ENCODE measurements around the gene SERINC4. TPM values are rescaled to one million over a fixed set of nuclear protein-coding genes. Genes with fewer than 3 reads are reported as not detected.
A peak's percentile ranks its signal among the peaks of the same experiment; 100 is the strongest.
"Not testable (repeated sequence)": the region's sequence is repeated elsewhere in the genome, so short reads cannot be mapped to it uniquely, and the experiment has no call there.

SERINC4 gene
- polyA plus RNA-seq (2013), result 1.1 TPM

GRCh38 chr15:43799945-43800285, at the start of gene SERINC4:
Gene SERINC4 (minus strand): TSS chr15:43800220. CDS start chr15:43799986, 234 bp downstream.
- POLR2A ChIA-PET, result interaction anchor here (0.5 to 1.0 kb wide), 3 partner anchors 10 to 393 kb away, joined by 4 to 6 read pairs (median 6); partner anchors contain the start of gene MFAP1

GRCh38 chr15:43845421-43845820, 45.4 kb upstream of the SERINC4 start:
- Histone ChIP-seq H3K4me3 (ENCODE audit: control insufficient read depth in 1 of 7, extremely low read depth in 1 of 7, insufficient read depth in 4 of 7, low read depth in 2 of 7, low read length in 6 of 7) (no peak overlapping the region), H3K36me3 (ENCODE audit: control insufficient read depth in 4 of 4, insufficient read depth in 4 of 4, low read length in 3 of 4) (peaks cover 5 to 57% (median 14%) of the 10 kb centered on the region in 4 experiments), H3K4me1 (ENCODE audit: control extremely low read depth in 1 of 4, control insufficient read depth in 4 of 4, insufficient read depth in 4 of 4, low read length in 3 of 4) (no peaks in the 10 kb centered on the region), H3K27me3 (replicated peaks in 2 of 5; ENCODE audit: control insufficient read depth in 4 of 5, insufficient read depth in 5 of 5, low read length in 4 of 5) (no peaks in the 10 kb centered on the region), H3K9me3 (ENCODE audit: control extremely low read depth in 1 of 5, control insufficient read depth in 4 of 5, insufficient read depth in 2 of 5, low read depth in 1 of 5, low read length in 4 of 5) (no peaks in the 10 kb centered on the region), H3K27ac (ENCODE audit: insufficient read depth in 1 of 2, low read depth in 1 of 2, low read length in 2 of 2, poor library complexity in 1 of 2, severe bottlenecking in 2 of 2) (no peak overlapping the region)
- ChIA-PET CTCF (no interaction called here), POLR2A (no interaction called here)
- DNase-seq, result no peak

More at GRCh38 chr15:43799945-43800285, at the start of gene SERINC4:
- peak within 1 kb of the TSS; percentile 74 to 89 for H3K27ac ChIP-seq (ENCODE audit: insufficient read depth in 1 of 2, low read depth in 1 of 2, low read length in 2 of 2, poor library complexity in 1 of 2, severe bottlenecking in 2 of 2)
- DNase-seq, result no peak
- H3K9me3 ChIP-seq (ENCODE audit: control extremely low read depth in 1 of 5, control insufficient read depth in 4 of 5, insufficient read depth in 2 of 5, low read depth in 1 of 5, low read length in 4 of 5), result no peaks in the 10 kb centered on the region
- peak within 1 kb of the TSS; percentile 80 to 100 (median 98) for H3K4me3 ChIP-seq (ENCODE audit: control insufficient read depth in 1 of 7, extremely low read depth in 1 of 7, insufficient read depth in 4 of 7, low read depth in 2 of 7, low read length in 6 of 7)
- CTCF ChIA-PET, result interaction anchor here (1.6 kb wide), 1 partner anchor 23 kb away, joined by 6 read pairs; the partner anchor contains the start of gene ELL3
- no peaks in the 10 kb centered on the region for H3K27me3 ChIP-seq (replicated peaks in 2 of 5; ENCODE audit: control insufficient read depth in 4 of 5, insufficient read depth in 5 of 5, low read length in 4 of 5)
- WGBS (ENCODE audit: insufficient coverage), result 97% methylated on average over 8 of the region's 8 CpGs
- peaks cover 8 to 17% (median 14%) of the 10 kb centered on the region in 4 experiments for H3K4me1 ChIP-seq (ENCODE audit: control extremely low read depth in 1 of 4, control insufficient read depth in 4 of 4, insufficient read depth in 4 of 4, low read length in 3 of 4)
- peaks cover 20 to 68% (median 51%) of the 10 kb centered on the region in 4 experiments for H3K36me3 ChIP-seq (ENCODE audit: control insufficient read depth in 4 of 4, insufficient read depth in 4 of 4, low read length in 3 of 4)

GRCh38 chr15:43832485-43832884, 32.5 kb upstream of the SERINC4 start:
- DNase-seq; H3K27ac ChIP-seq (ENCODE audit: insufficient read depth in 1 of 2, low read depth in 1 of 2, low read length in 2 of 2, poor library complexity in 1 of 2, severe bottlenecking in 2 of 2); H3K4me3 ChIP-seq (ENCODE audit: control insufficient read depth in 1 of 7, extremely low read depth in 1 of 7, insufficient read depth in 4 of 7, low read depth in 2 of 7, low read length in 6 of 7); H3K9me3 ChIP-seq (ENCODE audit: control extremely low read depth in 1 of 5, control insufficient read depth in 4 of 5, insufficient read depth in 2 of 5, low read depth in 1 of 5, low read length in 4 of 5); CTCF ChIA-PET; H3K27me3 ChIP-seq (replicated peaks in 2 of 5; ENCODE audit: control insufficient read depth in 4 of 5, insufficient read depth in 5 of 5, low read length in 4 of 5): not testable (repeated sequence)
- peaks cover 4 to 40% (median 10%) of the 10 kb centered on the region in 4 experiments for H3K36me3 ChIP-seq (ENCODE audit: control insufficient read depth in 4 of 4, insufficient read depth in 4 of 4, low read length in 3 of 4)
- POLR2A ChIA-PET, result interaction anchor here (0.6 kb wide), 1 partner anchor 1610 kb away, joined by 3 read pairs; no protein-coding TSS in a partner anchor
- peaks cover 6 to 15% (median 7%) of the 10 kb centered on the region in 4 experiments for H3K4me1 ChIP-seq (ENCODE audit: control extremely low read depth in 1 of 4, control insufficient read depth in 4 of 4, insufficient read depth in 4 of 4, low read length in 3 of 4)
- 80% methylated on average over 1 of the region's 6 CpGs for WGBS (ENCODE audit: insufficient coverage)

- CTCF ChIA-PET, result interaction anchor here (1.8 kb wide), 1 partner anchor 9 kb away, joined by 5 read pairs; no protein-coding TSS in a partner anchor
- Histone ChIP-seq H3K4me1 (ENCODE audit: control extremely low read depth in 1 of 4, control insufficient read depth in 4 of 4, insufficient read depth in 4 of 4, low read length in 3 of 4) (peaks cover 6 to 19% (median 14%) of the 10 kb centered on the region in 4 experiments), H3K36me3 (ENCODE audit: control insufficient read depth in 4 of 4, insufficient read depth in 4 of 4, low read length in 3 of 4) (peaks cover 2 to 33% (median 9%) of the 10 kb centered on the region in 4 experiments)
- H3K27ac ChIP-seq (ENCODE audit: insufficient read depth in 1 of 2, low read depth in 1 of 2, low read length in 2 of 2, poor library complexity in 1 of 2, severe bottlenecking in 2 of 2); DNase-seq; H3K4me3 ChIP-seq (ENCODE audit: control insufficient read depth in 1 of 7, extremely low read depth in 1 of 7, insufficient read depth in 4 of 7, low read depth in 2 of 7, low read length in 6 of 7); H3K27me3 ChIP-seq (replicated peaks in 2 of 5; ENCODE audit: control insufficient read depth in 4 of 5, insufficient read depth in 5 of 5, low read length in 4 of 5); H3K9me3 ChIP-seq (ENCODE audit: control extremely low read depth in 1 of 5, control insufficient read depth in 4 of 5, insufficient read depth in 2 of 5, low read depth in 1 of 5, low read length in 4 of 5): not testable (repeated sequence)
- WGBS (ENCODE audit: insufficient coverage), result 100% methylated on average over 10 of the region's 14 CpGs
- POLR2A ChIA-PET, result interaction anchor here (0.7 kb wide), 1 partner anchor 29 kb away, joined by 3 read pairs; no protein-coding TSS in a partner anchor
Measured at GRCh38 chr15:43831519-43832052, 31.6 kb upstream of the SERINC4 start.

- H3K4me1 ChIP-seq (ENCODE audit: control extremely low read depth in 1 of 4, control insufficient read depth in 4 of 4, insufficient read depth in 4 of 4, low read length in 3 of 4), result peaks cover 6 to 23% (median 20%) of the 10 kb centered on the region in 4 experiments
- ChIA-PET POLR2A (interaction anchor here (0.7 kb wide), 1 partner anchor 29 kb away, joined by 3 read pairs; no protein-coding TSS in a partner anchor), CTCF (interaction anchor here (1.8 kb wide), 1 partner anchor 10 kb away, joined by 5 read pairs; no protein-coding TSS in a partner anchor)
- not testable (repeated sequence) for H3K4me3 ChIP-seq (ENCODE audit: control insufficient read depth in 1 of 7, extremely low read depth in 1 of 7, insufficient read depth in 4 of 7, low read depth in 2 of 7, low read length in 6 of 7); DNase-seq; H3K27ac ChIP-seq (ENCODE audit: insufficient read depth in 1 of 2, low read depth in 1 of 2, low read length in 2 of 2, poor library complexity in 1 of 2, severe bottlenecking in 2 of 2); H3K9me3 ChIP-seq (ENCODE audit: control extremely low read depth in 1 of 5, control insufficient read depth in 4 of 5, insufficient read depth in 2 of 5, low read depth in 1 of 5, low read length in 4 of 5); H3K27me3 ChIP-seq (replicated peaks in 2 of 5; ENCODE audit: control insufficient read depth in 4 of 5, insufficient read depth in 5 of 5, low read length in 4 of 5)
- H3K36me3 ChIP-seq (ENCODE audit: control insufficient read depth in 4 of 4, insufficient read depth in 4 of 4, low read length in 3 of 4), result peaks cover 2 to 25% (median 6%) of the 10 kb centered on the region in 4 experiments
- 96% methylated on average over 6 of the region's 9 CpGs for WGBS (ENCODE audit: insufficient coverage)
Measured at GRCh38 chr15:43830691-43831275, 30.8 kb upstream of the SERINC4 start.

GRCh38 chr15:43829951-43830540, 30.0 kb upstream of the SERINC4 start:
- Histone ChIP-seq H3K36me3 (ENCODE audit: control insufficient read depth in 4 of 4, insufficient read depth in 4 of 4, low read length in 3 of 4) (peaks cover 0 to 18% (median 4%) of the 10 kb centered on the region in 4 experiments), H3K4me1 (ENCODE audit: control extremely low read depth in 1 of 4, control insufficient read depth in 4 of 4, insufficient read depth in 4 of 4, low read length in 3 of 4) (peaks cover 6 to 23% (median 20%) of the 10 kb centered on the region in 4 experiments)
- WGBS (ENCODE audit: insufficient coverage), result 97% methylated on average over 4 of the region's 9 CpGs
- CTCF ChIA-PET, result interaction anchor here (1.8 kb wide), 1 partner anchor 10 kb away, joined by 5 read pairs; no protein-coding TSS in a partner anchor
- DNase-seq; H3K4me3 ChIP-seq (ENCODE audit: control insufficient read depth in 1 of 7, extremely low read depth in 1 of 7, insufficient read depth in 4 of 7, low read depth in 2 of 7, low read length in 6 of 7); H3K9me3 ChIP-seq (ENCODE audit: control extremely low read depth in 1 of 5, control insufficient read depth in 4 of 5, insufficient read depth in 2 of 5, low read depth in 1 of 5, low read length in 4 of 5); H3K27me3 ChIP-seq (replicated peaks in 2 of 5; ENCODE audit: control insufficient read depth in 4 of 5, insufficient read depth in 5 of 5, low read length in 4 of 5); H3K27ac ChIP-seq (ENCODE audit: insufficient read depth in 1 of 2, low read depth in 1 of 2, low read length in 2 of 2, poor library complexity in 1 of 2, severe bottlenecking in 2 of 2); POLR2A ChIA-PET: not testable (repeated sequence)
